PC-9 (cell line): Measurements from ENCODE around the gene VCL. TPM values are rescaled to one million over a fixed set of nuclear protein-coding genes. Genes with fewer than 3 reads are reported as not detected.

Source experiments
- BruUV-seq: library from RNA; stranded (reverse); fragments of 400-500 nt; replicated peaks from 2 replicates; lab custom pipeline; 2021; lab: Mats Ljungman, UMichigan
- CTCF ChIA-PET: fragments of 300-600 bp; sonication (Branson Sonifier 250); formaldehyde crosslinking; loops from one replicate; lab custom pipeline; 2022; ENCODE audit warnings: antibody characterized with exemption; lab: Charles Lee
- POLR2A ChIA-PET: fragments of 300-600 bp; sonication (Branson Sonifier 250); formaldehyde crosslinking; loops from one replicate; lab custom pipeline; 2022; ENCODE audit warnings: antibody characterized with exemption; ENCODE audit not compliant: unreplicated experiment; lab: Charles Lee
- DNase-seq, 2 experiments: peaks; one replicate each; pipeline versions ENCODE4 v3.0.0 to v3.0.0-alpha.2; 2015 to 2022; ENCODE audit warnings: mixed read lengths in 1 of 2
- H2AFZ ChIP-seq: fragments of 200-600 bp; sonication (generic); 2 replicates; pipeline ENCODE4 v1.8.1; 2017; ENCODE audit warnings: antibody characterized with exemption
- H3F3A ChIP-seq: fragments of 200-600 bp; sonication (generic); 2 replicates; pipeline ENCODE4 v1.8.1; 2017; ENCODE audit warnings: antibody characterized with exemption, mild to moderate bottlenecking, low read depth; ENCODE audit not compliant: insufficient read depth
- H3K27ac ChIP-seq: fragments of 200-600 bp; sonication (generic); 2 replicates; pipeline ENCODE4 v1.6.1; 2016; ENCODE audit warnings: mixed run types
- H3K27me3 ChIP-seq: fragments of 200-600 bp; sonication (generic); 2 replicates; pipeline ENCODE4 v1.6.1; 2016; ENCODE audit warnings: low read depth, mixed run types; ENCODE audit not compliant: insufficient read depth
- H3K36me3 ChIP-seq: fragments of 200-600 bp; sonication (generic); 2 replicates; pipeline ENCODE4 v1.6.1; 2016; ENCODE audit warnings: low read depth, mixed run types
- H3K4me1 ChIP-seq: fragments of 200-600 bp; sonication (generic); replicated peaks from 2 replicates; pipeline ENCODE4 v1.6.1; 2016; ENCODE audit warnings: mixed run types; ENCODE audit not compliant: insufficient read depth
- H3K4me2 ChIP-seq: fragments of 200-600 bp; sonication (generic); 2 replicates; pipeline ENCODE4 v1.6.1; 2017; ENCODE audit warnings: mixed run types
- H3K4me3 ChIP-seq: fragments of 200-600 bp; sonication (generic); 2 replicates; pipeline ENCODE4 v1.6.1; 2016; ENCODE audit warnings: mixed run types
- H3K79me2 ChIP-seq: fragments of 200-600 bp; sonication (generic); 2 replicates; pipeline ENCODE4 v1.6.1; 2017; ENCODE audit warnings: low read depth, mixed run types
- H3K9me2 ChIP-seq: fragments of 200-600 bp; sonication (generic); 2 replicates; pipeline ENCODE4 v1.8.1; 2017; ENCODE audit warnings: mild to moderate bottlenecking; ENCODE audit not compliant: insufficient read depth
- H3K9me3 ChIP-seq: fragments of 200-600 bp; sonication (generic); 2 replicates; pipeline ENCODE4 v1.8.1; 2016; ENCODE audit warnings: low read depth; ENCODE audit not compliant: insufficient read depth
- H4K20me1 ChIP-seq: fragments of 200-600 bp; sonication (generic); 2 replicates; pipeline ENCODE4 v1.8.1; 2017; ENCODE audit not compliant: insufficient read depth
- CTCF ChIP-seq: fragments of 200-600 bp; sonication (generic); conservative IDR thresholded peaks from 2 replicates; pipeline ENCODE4 v1.6.1; 2017; ENCODE audit warnings: mixed run types, antibody characterized with exemption, mild to moderate bottlenecking, moderate library complexity
- EZH2 ChIP-seq: fragments of 200-600 bp; sonication (generic); IDR thresholded peaks from 2 replicates; pipeline ENCODE4 v1.8.0; 2017; ENCODE audit warnings: antibody characterized with exemption, low read depth
- intact Hi-C: fragments of 100-400 bp; cut with micrococcal nuclease; formaldehyde crosslinking; loops from one replicate; pipeline ENCODE4 v1.10.0; 2022; ENCODE audit not compliant: unreplicated experiment
- total RNA-seq: library from RNA; stranded (reverse); gene quantifications from 2 replicates; pipeline ENCODE4 v1.2.3, GENCODE V29; 2021

The VCL gene
- total RNA-seq, 1 experiment from 2014 or later, result 208 TPM

DNA sequence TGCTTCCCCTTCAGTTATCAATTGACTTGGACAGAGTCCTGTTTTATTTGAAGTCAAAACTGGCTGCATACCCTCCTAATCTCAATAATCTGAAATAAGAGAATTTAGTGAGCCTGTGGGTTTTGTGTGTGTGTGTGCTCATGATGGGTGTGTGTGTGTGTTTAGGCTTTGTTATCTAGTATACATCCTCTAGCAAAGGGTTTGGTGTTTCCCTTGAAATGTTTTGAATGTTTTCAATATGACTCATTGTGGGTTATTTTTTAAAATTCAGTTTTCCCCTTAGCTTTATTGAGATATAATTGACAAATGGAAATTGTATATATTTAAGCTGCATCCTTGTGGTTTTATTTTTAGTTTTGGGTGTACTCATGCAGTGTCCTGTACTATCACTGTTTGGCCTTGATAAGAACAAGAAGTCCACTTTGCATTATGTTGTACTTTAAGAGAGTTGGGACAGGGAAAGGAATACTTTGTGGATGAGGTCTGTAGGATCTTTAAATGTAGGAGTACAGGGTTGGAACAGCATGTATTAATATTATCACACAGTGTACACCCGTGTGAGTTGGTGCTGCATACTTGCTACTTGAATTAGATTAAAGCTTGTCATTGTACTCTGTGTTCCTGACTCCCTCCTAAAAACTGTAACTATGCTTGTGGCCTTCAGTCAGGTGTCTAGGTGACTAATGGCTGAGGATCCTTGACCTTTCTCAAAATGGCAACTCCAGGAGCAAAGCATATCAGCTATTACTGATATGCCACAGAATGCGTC, 58.3 kb downstream of the VCL start:
- ChIA-PET POLR2A (interaction anchor here (0.5 to 1.2 kb wide), 12 partner anchors 9 to 561 kb away, joined by 3 to 15 read pairs (median 5); no protein-coding TSS in a partner anchor), CTCF (interaction anchor here (0.9 to 1.1 kb wide), 3 partner anchors 8 to 176 kb away, joined by 3 to 4 read pairs (median 3); no protein-coding TSS in a partner anchor)
- Histone ChIP-seq H4K20me1 (no peaks in the 10 kb centered on the region), H3K9me2 (no peaks in the 10 kb centered on the region), H3K36me3 (peaks cover 2% of the 10 kb centered on the region; the same call in 1 of the 2 replicates), H3K9me3 (no peaks in the 10 kb centered on the region), H3K4me3 (peak overlapping the region; percentile 23), H3K27me3 (no peaks in the 10 kb centered on the region), H3K4me1 (peaks cover 71% of the 10 kb centered on the region), H3K4me2 (peak overlapping the region; percentile 69), H3F3A (peaks cover 64% of the 10 kb centered on the region), H3K27ac (peak overlapping the region; percentile 92), H2AFZ (no peak overlapping the region), H3K79me2 (peaks cover 77% of the 10 kb centered on the region)
- intact Hi-C loops, result loop anchor here (1.0 to 2.0 kb wide), 5 partner anchors 25 to 169 kb away; partner anchors contain the start of gene VCL
- peak; percentile 49 to 96 for DNase-seq
- BruUV-seq, result no TSS peak
- no peak for TF ChIP-seq EZH2
- TF ChIP-seq CTCF, result no peak

GRCh38 chr10:74058071-74058470, 60.2 kb downstream of the VCL start:
- POLR2A ChIA-PET, result no interaction called here
- Histone ChIP-seq H3F3A (peaks cover 71% of the 10 kb centered on the region), H3K9me2 (no peaks in the 10 kb centered on the region), H3K79me2 (peaks cover 78% of the 10 kb centered on the region), H3K27me3 (no peaks in the 10 kb centered on the region), H2AFZ (no peak overlapping the region), H3K4me3 (no peak overlapping the region), H3K36me3 (peaks cover 19% of the 10 kb centered on the region), H3K9me3 (peaks cover 7% of the 10 kb centered on the region), H3K4me1 (peaks cover 56% of the 10 kb centered on the region), H3K27ac (peak overlapping the region; percentile 92; the same call in 1 of the 2 replicates), H3K4me2 (no peak overlapping the region), H4K20me1 (no peaks in the 10 kb centered on the region)
- CTCF ChIA-PET, result interaction anchor here (1.2 to 1.7 kb wide), 2 partner anchors 10 to 172 kb away, joined by 4 read pairs; no protein-coding TSS in a partner anchor
- BruUV-seq, result no TSS peak
- DNase-seq, result peak in 1 of 2 experiments; percentile 23
- intact Hi-C loops, result no loop called here
- TF ChIP-seq CTCF, result no peak
- TF ChIP-seq EZH2, result no peak

DNA sequence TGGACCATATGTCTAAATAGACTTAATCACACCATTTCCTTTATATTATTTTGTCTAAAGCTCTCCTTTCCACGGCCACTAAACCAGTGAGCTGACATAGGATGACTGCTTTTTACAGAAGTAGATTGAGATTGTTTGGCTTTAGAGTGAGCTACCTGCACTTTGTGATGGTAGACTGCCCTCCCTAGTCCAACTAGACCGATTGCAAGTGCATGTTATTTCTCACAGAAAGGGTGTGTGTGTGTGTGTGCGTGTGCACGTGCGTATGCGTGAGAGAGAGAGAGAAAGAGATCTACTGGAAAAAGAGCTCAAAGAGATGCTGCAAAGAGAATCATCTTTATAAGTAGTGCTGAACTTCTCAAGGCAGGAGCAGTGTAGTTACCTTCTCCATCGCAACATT, 60.7 kb downstream of the VCL start:
- peaks cover 10% of the 10 kb centered on the region for H3K9me3 ChIP-seq
- peaks cover 50% of the 10 kb centered on the region for H3K4me1 ChIP-seq
- intact Hi-C loops, result no loop called here
- TF ChIP-seq EZH2 (no peak), CTCF (no peak; the same call in 1 of the 2 replicates)
- POLR2A ChIA-PET, result interaction anchor here (0.6 kb wide), 1 partner anchor 171 kb away, joined by 4 read pairs; no protein-coding TSS in a partner anchor
- H3K9me2 ChIP-seq, result no peaks in the 10 kb centered on the region
- no TSS peak for BruUV-seq
- no peak overlapping the region for H3K4me3 ChIP-seq
- peaks cover 75% of the 10 kb centered on the region for H3F3A ChIP-seq
- H3K27ac ChIP-seq, result peak overlapping the region; percentile 92; the same call in 1 of the 2 replicates
- H3K4me2 ChIP-seq, result no peak overlapping the region
- CTCF ChIA-PET, result interaction anchor here (0.7 to 1.7 kb wide), 4 partner anchors 11 to 172 kb away, joined by 3 to 5 read pairs (median 4); no protein-coding TSS in a partner anchor
- H3K79me2 ChIP-seq, result peaks cover 78% of the 10 kb centered on the region
- DNase-seq, result no peak
- no peak overlapping the region for H2AFZ ChIP-seq
- H3K36me3 ChIP-seq, result peaks cover 24% of the 10 kb centered on the region
- H3K27me3 ChIP-seq, result no peaks in the 10 kb centered on the region
- no peaks in the 10 kb centered on the region for H4K20me1 ChIP-seq
